GM12801 (cell line): ENCODE measurements around the gene POMC.

ENCODE experiments used
- TF ChIP-seq, protein P1 (sequence below): IDR thresholded peaks from one replicate; pipeline ENCODE4 v1.5.1; 2011; ENCODE audit warnings: control low read depth; ENCODE audit not compliant: insufficient read length; ENCODE audit errors: extremely low read depth

POMC gene

DNA sequence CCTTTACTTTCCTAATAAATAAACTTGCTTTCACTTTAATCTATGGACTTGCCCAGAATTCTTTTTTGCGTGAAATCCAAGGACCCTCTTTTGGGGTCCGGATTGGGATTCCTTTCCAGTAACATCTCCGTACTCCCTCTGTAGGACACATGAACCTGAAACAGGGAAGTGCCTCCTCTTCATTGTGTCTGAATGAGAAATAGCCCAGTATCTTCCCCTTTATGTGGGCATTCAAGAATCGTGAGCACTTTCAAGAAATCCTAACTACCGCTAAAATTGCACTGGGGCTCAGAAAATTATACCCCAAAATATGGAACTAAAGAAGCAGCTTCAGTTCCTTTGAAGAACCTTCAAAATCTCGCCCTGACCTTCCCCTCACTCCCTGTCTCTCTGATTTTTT lies 7.8 kb upstream of the POMC start:
- TF ChIP-seq, protein P1, sequence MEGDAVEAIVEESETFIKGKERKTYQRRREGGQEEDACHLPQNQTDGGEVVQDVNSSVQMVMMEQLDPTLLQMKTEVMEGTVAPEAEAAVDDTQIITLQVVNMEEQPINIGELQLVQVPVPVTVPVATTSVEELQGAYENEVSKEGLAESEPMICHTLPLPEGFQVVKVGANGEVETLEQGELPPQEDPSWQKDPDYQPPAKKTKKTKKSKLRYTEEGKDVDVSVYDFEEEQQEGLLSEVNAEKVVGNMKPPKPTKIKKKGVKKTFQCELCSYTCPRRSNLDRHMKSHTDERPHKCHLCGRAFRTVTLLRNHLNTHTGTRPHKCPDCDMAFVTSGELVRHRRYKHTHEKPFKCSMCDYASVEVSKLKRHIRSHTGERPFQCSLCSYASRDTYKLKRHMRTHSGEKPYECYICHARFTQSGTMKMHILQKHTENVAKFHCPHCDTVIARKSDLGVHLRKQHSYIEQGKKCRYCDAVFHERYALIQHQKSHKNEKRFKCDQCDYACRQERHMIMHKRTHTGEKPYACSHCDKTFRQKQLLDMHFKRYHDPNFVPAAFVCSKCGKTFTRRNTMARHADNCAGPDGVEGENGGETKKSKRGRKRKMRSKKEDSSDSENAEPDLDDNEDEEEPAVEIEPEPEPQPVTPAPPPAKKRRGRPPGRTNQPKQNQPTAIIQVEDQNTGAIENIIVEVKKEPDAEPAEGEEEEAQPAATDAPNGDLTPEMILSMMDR, result no peak

DNA sequence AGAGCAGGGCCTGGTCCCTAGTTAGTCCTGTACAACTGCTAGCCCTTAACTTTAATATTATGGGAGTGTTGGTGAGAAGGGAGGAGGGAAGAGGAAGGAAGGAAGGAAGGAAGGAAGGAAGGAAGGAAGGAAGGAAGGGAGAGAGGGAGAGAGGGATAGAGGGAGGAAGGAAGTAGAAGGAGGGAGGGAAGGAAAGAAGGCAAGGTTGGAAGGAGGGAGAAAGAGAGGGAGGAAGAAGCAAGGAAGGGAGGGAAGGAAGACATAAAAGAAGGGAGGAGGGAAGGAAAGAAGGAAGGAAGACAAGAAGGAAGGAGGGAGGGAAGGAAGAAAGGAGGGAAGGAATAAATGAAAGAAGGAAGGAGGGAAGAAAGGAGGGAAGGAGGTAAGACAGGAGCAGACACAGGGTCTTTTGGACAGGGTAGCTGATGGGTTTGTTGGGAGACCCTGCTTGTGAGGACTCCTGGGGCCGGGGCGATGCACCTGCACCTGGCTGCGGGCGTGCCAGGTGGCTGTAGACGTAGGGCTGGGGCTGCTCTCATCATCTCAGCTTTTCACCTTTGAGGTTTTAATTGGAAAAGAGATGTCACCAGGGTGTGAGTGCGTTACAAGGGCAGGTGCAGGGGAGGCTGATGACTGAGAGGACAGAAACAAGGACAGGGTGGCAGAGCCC lies 5.9 kb upstream of the POMC start:
- TF ChIP-seq, protein P1, result no peak

- TF ChIP-seq, protein P1, result no peak
Measured at GRCh38 chr2:25173719-25174118, 5.3 kb upstream of the POMC start.

DNA sequence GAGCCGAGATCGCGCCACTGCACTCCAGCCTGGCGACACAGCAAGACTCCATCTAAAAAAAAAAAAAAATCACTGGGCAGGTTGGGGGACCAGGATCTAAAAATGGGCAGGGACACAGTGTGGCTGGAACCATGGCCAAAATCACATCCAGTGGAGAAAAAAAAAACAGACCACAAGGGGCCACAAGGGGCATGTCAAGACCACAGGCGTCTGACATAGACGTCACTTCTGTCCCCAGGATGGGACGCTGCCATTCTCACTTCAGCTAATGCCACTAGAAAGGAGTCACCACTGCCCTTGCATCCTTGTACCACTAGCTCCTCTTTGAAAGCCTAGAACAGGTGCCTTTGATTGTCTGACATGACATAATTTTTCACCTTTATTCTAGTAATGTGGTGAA lies 2.5 kb upstream of the POMC start:
- TF ChIP-seq, protein P1, result no peak

- TF ChIP-seq, protein P1, result no peak
Measured at GRCh38 chr2:25169073-25169470, 692 bp upstream of the POMC start.

- TF ChIP-seq, protein P1, result no peak
Measured at GRCh38 chr2:25165992-25166875, 2.1 kb downstream of the POMC start.

DNA sequence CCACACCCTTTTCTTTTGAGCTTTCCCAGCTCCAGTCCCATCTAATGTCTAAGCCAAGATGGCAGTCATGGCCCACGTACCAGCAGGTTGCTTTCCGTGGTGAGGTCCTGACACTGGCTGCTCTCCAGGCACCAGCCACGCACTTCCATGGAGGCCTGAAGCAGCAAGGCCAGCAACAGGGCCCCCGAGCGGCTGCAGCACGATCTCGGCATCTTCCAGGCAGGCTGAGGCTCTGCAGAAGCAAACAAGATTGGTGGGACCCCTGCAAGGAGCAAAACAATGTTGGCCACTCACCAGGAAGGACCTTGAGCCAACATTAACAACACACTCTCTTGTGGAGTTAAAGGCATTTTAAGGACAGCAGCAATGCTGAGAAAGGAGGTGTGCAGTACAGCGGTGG lies 3.8 kb downstream of the POMC start:
- TF ChIP-seq, protein P1, result no peak
